ENCODE measurements around the gene SOSTDC1.
"Not testable (repeated sequence)": the region's sequence is repeated elsewhere in the genome, so short reads cannot be mapped to it uniquely, and the experiment has no call there.

The SOSTDC1 gene

GRCh38 chr7:16465469-16466361, at the start of gene SOSTDC1:
SOSTDC1 (minus strand) TSS chr7:16465738; CDS start chr7:16465668, 70 bp downstream.
- no peak for DNase-seq

- no peak for DNase-seq
These were observed 49.2 kb upstream of the SOSTDC1 start for GRCh38 chr7:16514729-16515128.

- no peak for DNase-seq
These were observed 48.7 kb upstream of the SOSTDC1 start for GRCh38 chr7:16514271-16514670.

DNA sequence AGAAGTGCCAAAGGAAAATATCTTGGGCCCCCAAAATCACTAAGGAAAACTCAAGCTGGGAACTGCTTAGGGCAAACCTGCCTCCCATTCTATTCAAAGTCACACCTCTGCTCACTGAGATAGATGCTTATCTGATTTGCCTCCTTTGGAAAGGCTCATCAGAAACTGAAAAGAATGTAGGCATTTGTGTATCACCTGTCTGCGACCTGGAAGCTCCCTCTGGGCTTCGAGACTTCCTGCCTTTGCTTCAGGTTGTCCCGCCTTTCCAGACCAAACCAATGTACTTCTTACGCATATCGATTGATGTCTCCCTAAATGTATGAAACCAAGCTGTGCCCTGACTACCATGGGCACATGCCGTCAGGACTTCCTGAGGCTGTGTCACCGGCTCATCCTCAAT, 46.6 kb upstream of the SOSTDC1 start:
- DNase-seq = no peak

- no peak for DNase-seq
These were observed 45.8 kb upstream of the SOSTDC1 start for GRCh38 chr7:16511314-16511713.

DNA sequence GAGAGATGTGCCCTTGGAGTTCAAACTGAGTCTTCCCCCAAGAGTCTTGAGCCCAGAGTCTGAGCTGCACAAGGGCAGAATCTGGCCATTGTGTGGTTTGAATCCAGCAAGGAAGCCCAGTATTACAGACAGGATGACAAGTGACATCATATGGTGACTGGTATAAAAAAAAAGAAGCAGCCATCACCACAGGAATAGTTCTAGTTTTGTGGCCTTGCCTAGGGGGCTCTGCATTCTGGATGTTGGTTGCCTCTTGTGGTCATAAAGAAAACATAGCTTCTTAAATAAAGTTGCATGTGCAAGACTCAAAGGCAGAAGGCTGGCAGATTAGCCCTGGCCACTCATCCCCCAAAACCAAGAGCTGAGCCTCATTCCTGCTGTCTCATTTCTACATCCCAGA, 44.3 kb upstream of the SOSTDC1 start:
- DNase-seq = no peak

GRCh38 chr7:16506422-16506821, 40.9 kb upstream of the SOSTDC1 start:
- not testable (repeated sequence) for DNase-seq

DNA sequence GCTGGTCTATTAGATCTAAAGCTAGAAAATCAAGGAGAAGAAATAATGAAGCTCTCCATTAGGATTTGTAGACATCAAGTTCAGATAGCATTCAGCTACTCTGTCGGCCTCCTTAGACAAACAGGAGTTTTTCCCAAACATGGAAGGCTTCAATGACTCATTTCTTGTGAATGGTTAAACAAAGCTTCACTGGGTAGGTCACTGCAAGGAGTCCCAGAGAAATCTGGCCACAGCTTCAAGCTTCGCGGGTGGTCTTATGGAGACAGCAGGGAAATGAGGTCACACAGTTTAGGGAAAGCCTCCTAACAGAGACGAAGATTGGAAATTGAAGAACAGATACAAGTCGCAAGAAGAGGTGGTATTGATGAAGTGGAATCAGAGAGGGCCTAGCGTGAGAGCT, 38.5 kb upstream of the SOSTDC1 start:
- no peak for DNase-seq

DNA sequence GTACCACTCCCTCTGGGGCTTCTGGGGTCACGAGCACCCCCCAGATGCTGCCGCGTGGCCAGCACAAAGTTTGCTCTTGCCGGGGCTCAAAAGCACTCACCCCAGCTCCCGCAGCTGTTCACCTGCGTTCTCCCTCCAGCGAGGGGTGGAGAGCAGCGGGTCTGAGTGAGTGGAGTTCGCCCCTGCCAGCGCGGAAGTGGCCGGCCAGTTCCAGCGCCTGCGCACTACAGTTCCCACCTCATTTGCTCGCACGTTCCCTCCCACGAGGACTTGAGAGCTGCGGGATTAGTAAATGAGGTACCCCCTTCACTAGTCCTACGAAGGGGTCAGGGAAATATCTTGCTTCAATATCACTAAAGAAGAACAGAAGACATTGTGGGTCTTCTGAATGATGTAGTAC, 36.8 kb upstream of the SOSTDC1 start:
- no peak for DNase-seq

- DNase-seq = no peak
These were observed 32.6 kb upstream of the SOSTDC1 start for GRCh38 chr7:16498122-16498521.

DNA sequence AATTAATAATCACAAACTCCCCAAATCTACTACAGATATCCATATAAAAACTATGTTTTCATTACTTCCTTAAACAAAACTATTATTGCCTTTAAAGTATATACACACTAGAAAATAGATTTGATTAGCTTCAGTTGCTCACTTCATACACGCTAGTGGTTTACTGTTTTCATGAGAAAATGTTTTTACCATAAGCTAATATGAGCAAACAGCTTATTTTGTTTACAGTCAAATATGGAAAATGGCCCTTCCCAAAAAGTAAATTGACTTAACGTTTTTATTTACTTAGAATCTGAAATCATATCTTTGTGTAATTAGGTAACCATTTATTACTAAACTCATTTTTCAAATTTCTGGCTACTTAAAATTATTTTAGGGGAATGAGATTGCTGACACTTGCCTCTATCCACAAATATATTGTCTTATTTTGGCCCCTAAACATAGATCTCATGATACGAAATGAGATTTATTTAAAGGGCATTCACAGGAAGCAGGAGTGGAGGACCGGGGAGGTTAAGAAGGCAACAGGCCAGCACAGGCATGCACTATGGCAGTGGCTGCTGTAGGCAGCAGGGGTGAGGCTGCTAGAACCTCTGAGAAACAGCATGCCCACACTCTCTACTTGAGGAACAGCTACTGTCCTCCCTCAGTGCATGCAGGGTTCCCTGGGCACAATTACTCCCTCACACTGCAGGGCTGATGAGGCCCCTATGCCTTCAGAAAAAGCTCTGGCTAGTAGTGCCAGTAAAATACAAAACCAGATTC, 29.6 kb upstream of the SOSTDC1 start:
- no peak for DNase-seq

- DNase-seq = no peak
These were observed 29.0 kb upstream of the SOSTDC1 start for GRCh38 chr7:16494551-16494950.

- DNase-seq = no peak
These were observed 27.7 kb upstream of the SOSTDC1 start for GRCh38 chr7:16493266-16493665.

DNA sequence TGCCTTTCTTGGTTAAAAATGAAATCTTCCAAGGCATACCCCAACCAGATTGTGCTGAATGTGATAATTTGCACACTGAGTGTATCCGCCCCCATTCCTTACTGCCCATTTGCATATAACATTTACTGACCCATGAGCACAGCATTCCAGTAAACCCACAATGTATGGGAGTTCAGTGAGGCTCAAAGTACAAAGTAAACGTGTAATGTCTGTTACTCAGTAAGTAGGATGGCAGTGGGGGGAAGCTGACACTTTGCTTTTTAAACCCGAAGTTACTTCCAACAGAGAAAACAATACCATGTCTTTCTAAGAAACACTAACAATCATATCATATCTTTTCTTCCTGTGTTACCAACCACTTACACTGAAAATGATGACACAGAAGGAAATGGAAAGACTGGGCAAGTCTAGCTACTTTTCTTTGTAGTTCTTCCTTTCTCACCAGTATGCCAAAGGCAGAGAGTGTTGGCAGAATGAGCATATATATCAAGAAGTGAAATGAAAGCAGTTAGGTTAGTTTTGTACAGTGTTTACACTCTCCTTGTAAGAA, 27.1 kb upstream of the SOSTDC1 start:
- no peak for DNase-seq

GRCh38 chr7:16491148-16491547, 25.6 kb upstream of the SOSTDC1 start:
- DNase-seq = no peak

GRCh38 chr7:16484453-16485158, 19.1 kb upstream of the SOSTDC1 start:
- peak; percentile 48 for DNase-seq

DNA sequence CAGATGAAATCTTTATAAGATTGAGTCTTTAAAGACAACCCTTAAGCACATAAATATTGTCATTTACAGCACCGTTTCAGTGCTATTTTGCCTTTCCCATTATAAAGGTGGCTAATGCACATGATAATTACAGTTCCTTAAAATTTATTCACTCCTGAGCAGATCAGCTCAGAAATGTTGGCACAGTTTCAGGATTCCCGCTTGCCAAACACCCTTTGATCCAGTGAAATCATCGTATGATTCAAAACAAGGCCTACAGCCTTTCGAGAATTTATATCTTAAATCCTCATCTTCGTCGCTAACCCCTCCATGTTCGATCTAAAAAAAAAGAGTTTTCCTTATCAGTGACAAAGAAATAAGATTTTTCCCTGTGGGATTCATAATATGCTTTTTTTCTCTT, 14.1 kb upstream of the SOSTDC1 start:
- no peak for DNase-seq

DNA sequence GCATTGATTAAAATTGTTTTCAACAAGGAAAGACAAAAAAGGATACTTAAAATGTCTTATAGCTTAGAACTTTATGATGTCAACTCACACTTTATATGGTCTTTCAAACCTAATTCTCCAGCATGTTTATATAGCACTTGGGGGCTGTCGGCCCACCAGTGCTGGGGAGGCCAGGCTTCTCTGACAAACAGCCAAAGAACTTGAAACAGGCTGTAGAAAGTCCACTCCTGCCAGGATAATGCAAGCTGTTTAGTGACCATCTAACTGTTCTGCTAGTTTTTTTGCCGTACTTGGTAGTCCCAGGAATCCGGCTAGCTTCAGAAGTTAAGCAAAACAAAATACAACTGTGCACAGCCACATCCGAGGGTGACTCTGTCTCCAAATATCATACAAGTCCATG, 13.6 kb upstream of the SOSTDC1 start:
- DNase-seq = no peak

GRCh38 chr7:16471933-16472332, 6.4 kb upstream of the SOSTDC1 start:
- no peak for DNase-seq

GRCh38 chr7:16463949-16464715, 1.4 kb downstream of the SOSTDC1 start:
- no peak for DNase-seq

- DNase-seq = no peak
These were observed 2.0 kb downstream of the SOSTDC1 start for GRCh38 chr7:16463520-16463919.

- DNase-seq = no peak
These were observed 3.1 kb downstream of the SOSTDC1 start for GRCh38 chr7:16462431-16462889.

All from NCI-H2171 treated with DMSO at 0.1 percent for 48 hours (cell line).